ENCODE results near the gene ZSCAN5A.
A peak's percentile ranks its signal among the peaks of the same experiment; 100 is the strongest.
"Not testable (repeated sequence)": the region's sequence is repeated elsewhere in the genome, so short reads cannot be mapped to it uniquely, and the experiment has no call there.

The ZSCAN5A gene

DNA sequence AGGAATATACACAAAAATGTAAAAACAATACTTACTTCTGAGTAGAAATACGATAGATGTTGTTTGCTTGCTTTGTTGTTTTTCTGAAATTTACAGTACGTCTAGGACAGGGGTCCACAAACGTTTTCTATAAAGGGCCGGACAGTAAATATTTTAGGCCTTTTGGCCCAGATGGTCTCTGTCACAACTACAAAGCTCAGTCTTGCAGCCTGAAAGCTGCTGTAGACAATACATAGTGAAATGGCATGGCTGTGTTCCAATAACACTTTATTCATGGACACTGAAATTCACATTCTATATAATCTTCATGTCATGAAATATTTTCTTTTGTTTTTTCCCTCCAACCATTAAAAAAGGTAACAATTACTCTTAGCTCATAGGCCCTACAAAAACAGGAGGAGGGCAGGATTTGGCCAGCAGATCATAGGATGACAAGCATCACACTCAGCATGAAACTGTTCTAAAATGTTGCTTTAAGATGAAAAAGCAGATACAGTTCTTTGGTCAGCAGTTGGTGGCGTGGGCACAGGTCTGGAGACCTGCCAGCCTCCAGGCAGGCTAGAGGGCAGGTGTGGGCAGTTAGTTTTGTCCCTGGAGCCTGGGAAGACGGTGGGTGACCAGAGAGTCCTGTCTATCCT is 42.4 kb downstream of the ZSCAN5A start, which contains the start of gene EDDM13:
Gene EDDM13 (plus strand): TSS at position 588 of the 638 bp plus-strand sequence. CDS start 87 bp downstream, outside the sequence.
- DNase-seq (ENCODE audit: low read depth in 3 of 3): no peak

DNA sequence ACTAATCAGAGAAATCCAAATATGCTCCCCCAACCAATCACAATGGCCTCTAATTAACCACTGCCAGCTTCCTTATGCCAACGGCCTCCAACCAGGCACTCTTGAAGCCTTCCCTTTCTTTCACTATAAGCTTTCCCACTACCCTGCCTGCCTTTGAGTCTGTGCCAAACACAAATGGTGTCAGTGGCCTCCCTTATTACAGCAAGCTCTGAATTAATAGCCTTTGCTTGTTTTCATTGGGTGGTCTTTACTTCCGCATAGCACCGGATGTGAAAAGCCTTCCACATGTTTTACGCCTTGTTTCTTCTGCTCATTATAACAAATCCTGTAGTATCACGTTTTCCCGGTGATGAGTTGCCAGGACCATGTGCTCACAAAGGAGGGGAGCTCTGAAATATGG is 43.5 kb downstream of the ZSCAN5A start:
- DNase-seq (ENCODE audit: low read depth in 3 of 3): no peak

DNA sequence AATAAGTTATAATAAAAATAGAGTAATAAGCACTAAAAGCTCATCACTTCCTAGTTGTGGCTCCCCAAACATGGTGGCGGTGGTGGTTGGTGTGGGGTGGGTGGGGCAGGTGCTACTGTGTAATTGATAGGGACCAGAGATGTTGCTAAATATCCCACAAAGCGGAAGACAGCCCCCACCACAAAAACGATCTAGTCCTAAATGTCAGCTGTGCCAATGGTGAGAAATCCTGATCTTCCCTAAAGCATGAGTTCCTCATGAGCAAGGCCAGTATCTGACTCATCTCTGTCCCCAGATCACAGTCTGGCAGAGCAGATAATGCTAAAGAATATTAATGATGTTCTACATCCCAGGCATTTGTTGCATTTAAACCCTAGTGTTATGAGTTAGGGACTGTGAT is 44.0 kb downstream of the ZSCAN5A start:
- DNase-seq (ENCODE audit: low read depth in 3 of 3): no peak

DNA sequence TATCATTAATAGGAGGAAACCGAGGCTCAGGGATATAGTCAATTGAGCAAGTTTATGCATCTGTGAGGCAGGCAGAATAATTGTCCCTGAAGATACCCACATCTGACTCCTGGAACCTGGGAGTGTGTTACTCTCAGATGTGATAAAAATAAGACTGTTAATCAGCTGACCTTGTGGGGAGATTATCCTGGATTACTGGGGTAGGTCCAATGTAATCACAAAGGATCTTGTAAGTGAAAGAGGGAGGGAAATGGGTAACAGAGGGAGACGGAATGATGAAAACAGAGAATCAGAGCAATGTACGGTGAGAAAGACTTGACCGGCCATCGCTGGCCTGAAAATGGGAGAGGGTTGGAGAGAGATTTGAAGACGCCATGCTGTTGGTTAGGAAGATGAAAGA is 45.3 kb downstream of the ZSCAN5A start:
- DNase-seq (ENCODE audit: low read depth in 3 of 3): no peak

DNA sequence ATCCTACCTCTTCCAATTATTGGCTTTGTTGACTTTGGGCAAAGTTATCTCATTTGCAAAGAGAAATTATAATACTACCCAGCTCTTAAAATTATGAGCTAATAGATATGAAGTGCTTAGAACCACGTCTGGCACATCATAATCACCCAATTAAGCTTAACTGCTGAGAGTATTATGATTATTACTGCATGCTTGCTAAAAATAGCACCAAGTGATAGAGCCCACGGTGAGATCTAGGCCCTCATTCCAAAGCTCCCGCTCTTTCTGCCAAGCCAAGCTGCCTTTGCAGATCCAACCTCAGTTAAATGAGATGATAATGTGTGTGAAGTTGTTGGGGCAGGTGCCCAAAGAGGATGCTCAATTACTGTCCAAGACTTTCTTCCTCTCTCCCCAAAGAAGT is 48.6 kb downstream of the ZSCAN5A start:
- DNase-seq (ENCODE audit: low read depth in 3 of 3): no peak

DNA sequence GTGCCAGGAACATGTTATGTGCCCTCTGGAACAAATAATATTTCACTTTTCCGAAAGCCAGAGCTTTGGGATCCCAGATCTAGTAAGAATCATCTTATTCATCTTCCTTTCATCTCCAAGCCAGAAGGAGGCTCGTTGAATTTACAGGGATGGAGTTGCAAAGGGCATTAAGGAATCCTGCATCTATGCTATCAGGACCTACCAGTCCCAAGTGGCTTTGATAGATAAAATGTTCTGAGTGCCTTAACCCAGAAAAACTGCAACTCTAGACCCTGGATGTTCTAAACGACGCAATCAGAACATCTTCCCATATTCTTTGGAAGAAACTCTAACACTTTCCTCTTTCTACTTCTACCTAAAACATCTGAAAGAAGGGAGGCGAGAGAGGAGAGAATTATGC is 51.3 kb downstream of the ZSCAN5A start:
- DNase-seq (ENCODE audit: low read depth in 3 of 3): no peak

DNA sequence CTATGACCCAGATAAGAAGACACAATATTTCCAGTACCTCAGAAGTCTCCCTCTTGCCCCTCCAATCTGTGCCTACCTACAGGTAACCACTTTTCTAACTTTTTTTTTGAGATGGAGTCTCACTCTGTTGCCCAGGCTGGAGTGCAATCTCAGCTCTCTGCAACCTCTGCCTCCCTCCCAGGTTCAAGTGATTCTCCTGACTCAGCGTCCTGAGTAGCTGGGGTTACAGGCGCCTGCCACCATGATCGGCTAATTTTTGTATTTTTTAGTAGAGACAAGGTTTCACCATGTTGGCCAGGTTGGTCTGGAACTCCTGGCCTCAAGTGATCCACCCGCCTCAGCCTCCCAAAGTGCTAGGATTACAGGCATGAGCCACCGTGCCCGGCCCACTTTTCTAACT is 52.7 kb downstream of the ZSCAN5A start:
- DNase-seq (ENCODE audit: low read depth in 3 of 3): not testable (repeated sequence)

DNA sequence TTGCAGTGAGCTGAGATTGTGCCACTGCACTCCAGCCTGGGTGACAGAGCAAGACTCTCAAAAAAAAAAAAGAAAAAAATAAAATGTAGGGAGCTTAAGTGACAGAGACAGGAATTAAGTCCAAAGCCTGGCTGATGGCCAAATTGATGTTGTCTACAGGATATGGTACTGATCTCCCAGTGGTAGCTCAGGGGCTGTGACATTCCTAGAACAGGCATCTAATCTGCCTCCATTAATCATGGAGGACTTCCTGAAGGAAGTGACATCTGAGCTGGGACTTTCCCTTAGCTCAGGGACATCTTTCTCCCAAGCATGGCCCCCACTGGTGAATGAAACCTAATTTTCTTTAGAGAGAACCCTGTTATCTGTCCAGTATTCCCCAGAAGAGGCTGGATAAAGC is 53.5 kb downstream of the ZSCAN5A start:
- no peak for DNase-seq (ENCODE audit: low read depth in 3 of 3)

DNA sequence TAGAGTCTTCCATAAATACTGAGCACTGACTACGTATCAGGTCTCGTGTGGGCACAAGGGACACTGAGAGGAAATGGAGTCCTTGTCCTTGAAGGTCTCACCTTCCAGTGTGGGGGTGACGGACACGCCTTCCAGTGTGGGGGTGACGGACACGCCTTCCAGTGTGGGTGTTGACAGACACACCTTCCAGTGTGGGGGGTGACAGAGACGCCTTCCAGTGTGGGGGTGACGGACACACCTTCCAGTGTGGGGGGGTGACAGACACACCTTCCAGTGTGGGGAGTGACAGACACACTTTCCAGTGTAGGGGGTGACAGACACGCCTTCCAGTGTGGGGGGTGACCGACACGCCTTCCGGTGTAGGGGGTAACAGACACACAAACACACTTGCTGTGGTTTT is 56.4 kb downstream of the ZSCAN5A start:
- DNase-seq (ENCODE audit: low read depth in 3 of 3): no peak

DNA sequence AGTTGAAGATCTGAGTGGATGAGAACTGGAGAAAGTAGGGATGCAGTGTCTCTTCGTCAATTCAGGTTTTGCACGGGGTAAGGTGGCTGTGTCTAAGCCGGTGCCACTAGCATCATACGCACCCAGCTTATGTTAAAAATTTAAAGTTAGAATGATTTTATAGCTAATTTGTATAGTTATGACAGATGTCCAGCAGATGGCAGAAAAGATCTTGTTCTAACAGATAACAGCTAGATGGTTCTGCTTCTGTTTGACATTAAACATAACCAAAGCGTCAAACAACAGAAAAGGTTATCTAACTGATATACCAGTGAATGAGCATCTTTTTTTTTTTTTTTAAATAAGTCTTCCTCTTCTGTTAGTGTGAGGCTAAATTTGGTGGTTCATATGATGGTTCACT is 60.9 kb downstream of the ZSCAN5A start:
- no peak for DNase-seq (ENCODE audit: low read depth in 3 of 3)

DNA sequence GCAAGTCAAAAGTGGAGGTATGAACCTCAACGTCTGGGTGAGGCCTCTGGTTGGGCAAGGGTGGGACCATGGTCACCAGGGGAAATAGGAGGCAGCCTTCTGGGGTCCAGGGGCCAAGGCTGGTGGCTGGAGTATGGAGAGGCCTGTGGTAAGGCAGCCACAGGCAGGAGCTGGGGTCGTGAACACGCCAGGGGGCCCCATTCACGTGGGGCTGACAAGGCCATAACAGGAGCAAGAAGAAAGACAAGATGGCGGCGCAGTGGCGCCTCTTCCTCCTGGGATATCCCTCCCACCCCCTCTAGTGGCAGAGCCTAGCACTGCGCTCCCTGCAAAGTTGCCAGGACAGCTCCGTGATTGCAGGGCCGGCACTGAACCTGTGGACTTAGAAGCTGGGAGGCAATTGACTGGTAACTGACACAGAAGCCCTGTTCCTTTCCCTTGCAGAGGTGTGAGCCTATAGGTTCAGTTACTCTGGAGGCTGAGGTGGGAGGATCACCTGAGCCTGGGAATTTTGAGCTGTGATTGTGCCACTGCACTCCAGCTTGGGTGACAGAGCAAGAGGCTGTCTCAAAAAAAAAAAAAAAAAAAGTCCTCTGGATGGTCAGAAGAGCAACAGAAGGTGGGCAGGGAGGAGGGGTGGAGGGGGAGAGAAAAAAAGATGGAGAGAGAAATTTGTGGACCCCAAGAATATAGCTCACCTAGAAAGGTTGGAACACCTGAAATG is 61.8 kb downstream of the ZSCAN5A start:
- DNase-seq (ENCODE audit: low read depth in 3 of 3): peak; percentile 38 to 79 (median 56)

DNA sequence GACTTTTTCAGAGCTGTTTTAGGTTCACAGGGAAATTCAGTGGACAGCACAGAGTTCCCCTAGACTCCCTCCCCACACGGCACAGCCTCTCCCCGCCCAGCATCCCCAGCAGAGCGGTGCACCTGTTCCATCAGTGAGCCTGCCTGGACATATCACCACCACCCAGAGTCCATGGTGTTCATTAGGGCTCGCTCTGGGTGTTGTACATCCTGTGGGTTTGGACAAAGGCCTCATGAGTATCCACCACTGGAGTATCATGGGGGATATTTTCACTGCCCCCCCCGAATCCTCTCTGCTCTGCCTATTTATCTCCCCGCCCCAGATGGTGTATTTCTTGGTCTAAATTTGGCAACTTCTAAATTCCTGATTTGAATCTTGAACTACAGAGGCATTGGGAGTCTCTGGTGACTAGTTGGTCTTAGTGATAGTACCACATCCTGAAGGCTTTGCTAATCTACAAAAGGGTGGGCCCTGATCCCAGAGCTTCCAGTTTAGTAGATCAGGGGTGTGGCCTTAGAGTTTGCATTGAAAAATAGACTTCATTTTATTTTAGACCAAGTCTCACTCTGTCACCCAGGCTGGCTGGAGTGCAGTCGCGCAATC is 65.8 kb downstream of the ZSCAN5A start:
- not testable (repeated sequence) for DNase-seq (ENCODE audit: low read depth in 3 of 3)

DNA sequence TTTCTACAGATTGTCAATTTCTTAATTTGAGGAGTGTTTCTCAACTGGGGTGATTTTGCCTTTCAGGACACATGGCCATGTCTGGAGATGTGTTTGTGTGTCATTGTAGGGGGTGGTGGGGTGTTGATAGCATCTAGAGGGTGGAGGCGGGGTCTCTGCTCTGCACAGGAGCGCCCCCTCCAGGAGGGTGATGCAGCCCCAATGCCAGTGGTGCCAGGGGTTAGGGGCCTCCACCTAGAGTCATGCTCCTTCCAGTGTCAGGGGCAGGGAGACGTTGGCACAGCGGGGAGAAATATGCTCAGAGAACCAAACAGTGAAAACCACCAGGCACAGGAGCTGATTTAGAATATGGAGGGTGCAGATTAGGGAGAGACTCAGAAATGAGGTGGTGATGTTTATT is 68.9 kb downstream of the ZSCAN5A start:
- DNase-seq (ENCODE audit: low read depth in 3 of 3): not testable (repeated sequence)

DNA sequence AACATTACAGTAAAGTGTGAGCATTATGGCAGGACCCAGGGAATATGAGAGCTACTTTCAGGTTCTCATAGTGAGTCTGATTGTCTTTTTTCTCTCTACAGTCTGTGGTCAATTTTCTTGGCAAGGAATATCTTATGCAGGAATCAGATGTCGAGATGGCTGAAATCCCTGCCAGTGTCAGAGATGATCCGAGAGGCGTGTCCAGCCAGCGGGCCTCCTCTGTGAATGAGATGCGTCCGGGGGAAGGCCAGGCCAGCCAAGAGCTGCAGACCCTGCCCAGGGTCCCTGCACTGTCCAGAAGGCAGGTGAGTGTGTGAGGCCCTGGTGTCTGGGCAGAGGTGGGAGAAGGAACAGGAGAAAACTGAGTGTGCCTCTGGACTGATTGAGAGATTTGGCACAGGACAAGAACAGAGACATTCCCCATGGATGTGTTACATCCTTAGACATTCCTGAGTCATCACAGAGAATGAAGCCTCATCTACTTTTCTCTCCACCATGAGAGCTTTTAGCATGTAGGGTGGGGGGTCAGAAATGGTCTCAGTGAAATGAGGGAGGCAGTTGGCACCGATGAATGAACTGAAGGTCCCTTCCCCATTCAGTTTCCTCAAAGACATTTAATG is 69.4 kb downstream of the ZSCAN5A start:
- DNase-seq (ENCODE audit: low read depth in 3 of 3): no peak

DNA sequence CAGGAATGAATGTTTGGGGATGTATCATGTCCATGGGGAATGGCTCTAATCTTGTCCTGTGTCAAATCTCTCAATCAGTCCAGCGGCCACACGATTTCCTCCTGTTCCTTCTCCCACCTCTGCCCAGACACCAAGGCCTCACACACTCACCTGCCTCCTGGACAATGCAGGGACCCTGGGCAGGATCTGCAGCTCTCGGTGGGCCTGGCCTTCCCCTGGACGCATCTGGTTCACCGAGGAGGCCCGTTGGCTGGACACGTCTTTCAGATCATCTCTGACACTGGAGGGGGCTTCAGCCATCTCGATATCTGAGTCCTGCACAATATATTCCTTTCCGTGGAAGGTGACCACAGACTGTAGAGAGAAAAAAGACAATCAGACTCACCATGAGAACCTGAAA is 91.2 kb downstream of the ZSCAN5A start:
- DNase-seq (ENCODE audit: low read depth in 3 of 3): no peak

DNA sequence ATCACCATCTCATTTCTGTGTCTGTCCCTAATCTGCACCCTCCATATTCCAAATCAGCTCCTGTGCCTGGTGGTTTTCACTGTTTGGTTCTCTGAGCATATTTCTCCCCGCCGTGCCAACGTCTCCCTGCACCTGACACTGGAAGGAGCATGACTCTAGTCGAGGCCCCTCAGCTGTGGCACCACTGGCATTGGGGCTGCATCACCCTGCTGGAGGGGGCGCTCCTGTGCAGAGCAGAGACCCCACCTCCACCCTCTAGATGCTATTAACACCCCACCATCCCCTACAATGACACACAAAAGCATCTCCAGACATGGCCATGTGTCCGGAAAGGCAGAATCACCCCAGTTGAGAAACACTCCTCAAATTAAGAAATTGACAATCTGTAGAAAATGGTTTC is 91.7 kb downstream of the ZSCAN5A start:
- no peak for DNase-seq (ENCODE audit: low read depth in 3 of 3)

DNA sequence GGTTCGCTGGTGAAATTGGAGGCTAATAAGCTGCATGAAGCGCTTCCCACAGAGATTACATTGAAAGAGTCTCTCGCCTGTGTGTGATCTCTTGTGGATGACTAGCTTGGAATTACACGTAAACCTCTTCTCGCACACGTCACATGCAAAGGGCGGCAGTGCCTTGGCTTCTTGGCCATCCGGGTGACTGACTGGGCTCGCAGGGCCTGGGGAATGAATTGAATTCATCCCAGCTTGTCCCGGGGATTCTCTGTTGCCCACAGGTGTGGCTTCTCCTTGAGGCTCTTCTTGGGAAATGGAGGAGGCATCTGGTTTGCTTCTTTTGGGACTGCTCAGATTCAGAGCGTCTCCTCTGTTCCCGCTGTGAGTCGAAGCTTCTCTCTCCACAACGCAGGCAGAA is 92.8 kb downstream of the ZSCAN5A start:
- DNase-seq (ENCODE audit: low read depth in 3 of 3): no peak

DNA sequence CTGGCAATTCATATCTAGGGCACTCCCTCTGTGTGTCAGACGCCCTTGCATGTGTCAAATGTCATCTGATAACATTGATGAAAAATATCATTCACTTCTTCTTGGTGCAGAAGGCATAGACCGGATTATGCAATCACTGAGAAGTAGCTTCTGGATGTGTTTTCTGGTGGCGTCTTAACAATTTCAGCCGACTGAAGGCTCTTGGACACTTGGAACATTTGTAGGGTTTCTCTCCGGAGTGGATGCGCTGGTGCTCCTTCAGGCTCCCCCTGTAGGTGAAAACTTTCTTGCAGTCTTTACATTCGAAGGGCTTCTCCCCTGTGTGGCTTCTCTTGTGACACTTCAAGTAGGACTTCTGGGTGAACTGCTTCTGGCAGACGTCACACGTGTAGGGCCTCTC is 93.2 kb downstream of the ZSCAN5A start:
- DNase-seq (ENCODE audit: low read depth in 3 of 3): not testable (repeated sequence)

DNA sequence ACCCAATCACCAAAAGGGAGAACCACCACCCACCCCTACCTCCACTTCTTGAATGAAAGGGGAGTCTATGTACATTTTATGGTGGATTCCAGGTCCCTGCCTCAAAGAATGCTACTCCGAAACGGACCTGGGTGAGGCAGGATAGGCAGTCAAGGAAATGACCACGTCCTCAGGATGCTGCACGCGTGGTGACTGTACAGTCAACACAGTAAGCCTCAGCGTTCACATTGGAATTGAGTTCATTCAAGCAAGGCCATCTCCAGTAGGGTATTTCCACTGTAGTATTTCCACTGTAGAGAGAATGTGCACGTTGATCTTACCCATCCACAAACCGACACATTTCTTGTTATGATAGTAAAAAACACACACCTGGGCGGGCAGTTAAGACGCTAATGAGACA is 95.7 kb downstream of the ZSCAN5A start:
- no peak for DNase-seq (ENCODE audit: low read depth in 3 of 3)

DNA sequence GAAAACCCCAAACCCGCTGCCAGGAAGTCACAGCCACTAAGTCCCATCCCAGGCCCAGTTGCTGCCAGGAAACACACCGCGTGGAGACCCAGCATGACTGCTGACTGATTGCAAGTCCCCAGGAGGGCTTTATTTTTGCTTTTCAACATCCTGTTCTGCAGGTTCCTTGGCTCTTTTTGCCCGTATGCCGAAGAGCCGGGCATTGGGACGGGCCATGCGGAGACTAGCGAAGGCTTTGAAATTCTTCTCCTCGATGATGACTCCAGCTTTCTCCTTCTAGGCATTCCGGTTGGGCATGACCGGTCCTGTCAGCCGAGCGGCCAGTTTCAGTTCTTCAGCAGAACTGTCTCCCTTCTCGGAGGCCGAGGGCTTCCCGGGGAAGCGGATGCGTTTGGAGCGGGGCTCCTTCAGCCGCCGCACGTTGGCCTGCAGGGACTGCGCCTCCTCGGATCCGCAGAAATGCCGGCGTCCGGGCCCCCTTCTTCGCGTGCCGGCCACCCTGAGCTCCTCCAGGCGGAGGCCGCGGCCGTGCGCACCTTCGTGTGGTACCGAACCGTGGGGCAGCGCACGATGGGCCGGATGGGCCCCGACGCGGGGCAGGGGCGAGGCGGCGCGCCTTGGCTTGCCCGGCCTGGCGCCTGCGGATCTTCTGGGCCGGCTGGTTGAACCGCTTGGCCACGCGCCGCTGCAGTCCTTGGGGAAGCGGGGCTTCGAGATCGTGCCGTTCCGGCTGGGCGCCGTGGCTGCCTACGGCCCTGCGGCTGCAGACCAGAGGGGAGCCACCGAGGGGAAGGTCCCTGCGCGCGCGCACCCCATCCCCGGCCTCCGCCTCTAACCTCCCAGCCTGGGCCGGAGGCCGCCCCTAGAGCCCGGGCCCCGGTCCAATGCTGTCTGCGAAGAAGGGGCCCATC is 97.3 kb downstream of the ZSCAN5A start:
- no peak for DNase-seq (ENCODE audit: low read depth in 3 of 3)

DNA sequence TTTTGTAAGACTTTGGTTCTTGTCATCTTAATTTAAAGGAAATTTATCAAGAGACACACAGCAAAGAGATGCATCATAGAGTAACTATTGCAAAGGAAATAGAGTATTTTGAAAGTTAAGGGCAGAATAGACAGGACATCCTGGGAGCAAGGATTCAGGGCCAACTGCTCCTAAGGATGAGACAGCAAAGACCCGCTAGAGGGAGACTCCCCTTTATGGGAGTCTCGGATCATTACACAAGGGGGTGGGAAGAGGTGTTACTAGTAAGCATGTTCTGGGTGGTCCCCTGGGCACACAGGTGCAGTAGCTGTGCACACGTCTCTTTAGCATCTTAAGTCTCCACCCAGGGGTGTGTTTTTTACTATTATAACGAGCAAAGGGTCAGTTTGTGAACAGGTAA is 102.9 kb downstream of the ZSCAN5A start:
- DNase-seq (ENCODE audit: low read depth in 3 of 3): no peak

DNA sequence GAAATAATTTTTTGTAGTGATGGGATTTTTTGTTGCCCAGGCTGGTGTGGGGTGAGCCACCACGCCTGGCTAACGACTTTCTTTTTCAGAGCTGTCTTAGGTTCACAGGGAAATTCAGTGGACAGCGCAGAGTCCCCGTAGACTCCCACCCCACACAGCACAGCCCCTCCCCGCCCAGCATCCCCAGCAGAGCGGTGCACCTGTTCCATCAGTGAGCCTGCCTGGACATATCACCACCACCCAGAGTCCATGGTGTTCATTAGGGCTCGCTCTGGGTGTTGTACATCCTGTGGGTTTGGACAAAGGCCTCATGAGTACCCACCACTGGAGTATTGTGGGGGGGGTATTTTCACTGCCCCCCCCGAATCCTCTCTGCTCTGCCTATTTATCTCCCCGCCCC is 104.6 kb downstream of the ZSCAN5A start:
- DNase-seq (ENCODE audit: low read depth in 3 of 3): not testable (repeated sequence)
